Measurements from ENCODE around the gene UBXN4.
A peak's percentile ranks its signal among the peaks of the same experiment; 100 is the strongest.
"Not testable (repeated sequence)": the region's sequence is repeated elsewhere in the genome, so short reads cannot be mapped to it uniquely, and the experiment has no call there.

The UBXN4 gene

DNA sequence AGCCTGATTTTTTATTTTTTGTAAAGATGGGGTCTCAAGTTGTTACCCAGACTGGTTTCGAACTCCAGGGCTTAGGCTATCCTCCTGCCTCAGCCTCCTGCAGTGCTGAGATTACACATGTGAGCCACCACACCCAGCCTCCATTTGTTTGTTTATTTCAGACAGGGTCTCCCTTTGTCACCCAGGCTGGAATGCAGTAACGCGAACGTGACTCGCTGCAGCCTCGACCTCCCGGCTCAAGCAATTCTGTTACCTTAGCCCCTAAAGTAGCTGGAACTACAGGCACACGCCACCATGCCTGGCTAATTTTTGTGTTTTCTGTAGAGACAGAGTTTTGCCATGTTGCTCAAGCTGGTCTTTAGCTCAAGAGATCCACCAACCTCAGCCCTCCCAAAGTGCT lies 27.2 kb downstream of the UBXN4 start:
- no peak for DNase-seq

DNA sequence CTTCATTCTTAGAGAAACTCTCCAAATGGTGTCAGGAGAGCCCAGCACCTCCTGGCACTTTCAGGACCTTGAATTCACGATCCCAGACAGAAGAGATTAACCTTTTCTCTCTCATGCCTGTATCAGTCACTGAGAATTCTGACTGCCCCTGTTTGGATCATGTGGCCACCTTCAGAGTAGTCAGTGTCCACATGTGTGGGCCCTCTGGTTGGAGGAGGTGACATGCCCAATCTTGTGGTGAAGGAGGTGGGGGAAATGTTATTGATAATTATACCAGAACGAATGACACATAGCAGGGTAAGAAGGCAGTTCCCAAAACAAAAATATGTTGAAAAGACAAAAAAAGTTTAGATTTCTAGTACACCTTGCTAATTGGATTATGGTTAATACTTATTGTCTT lies 31.7 kb downstream of the UBXN4 start:
- no peak for DNase-seq

DNA sequence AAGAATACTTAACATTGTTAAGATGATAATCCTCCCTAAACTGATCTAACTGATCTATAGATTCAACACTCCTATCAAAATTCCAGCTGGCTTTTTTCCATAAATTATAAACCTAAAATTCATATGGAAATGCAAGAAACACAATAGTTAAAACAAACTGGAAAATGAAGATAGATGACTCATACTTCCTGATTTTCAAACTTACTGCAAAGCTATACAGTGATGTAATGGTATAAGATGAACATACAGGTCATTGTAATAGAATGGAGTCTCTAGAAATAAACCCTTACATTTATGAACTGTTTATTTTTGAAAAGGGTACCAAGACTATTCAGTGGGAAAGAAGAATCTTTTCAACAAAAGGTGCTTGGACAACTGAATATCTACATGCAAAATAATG lies 32.3 kb downstream of the UBXN4 start:
- no peak for DNase-seq

DNA sequence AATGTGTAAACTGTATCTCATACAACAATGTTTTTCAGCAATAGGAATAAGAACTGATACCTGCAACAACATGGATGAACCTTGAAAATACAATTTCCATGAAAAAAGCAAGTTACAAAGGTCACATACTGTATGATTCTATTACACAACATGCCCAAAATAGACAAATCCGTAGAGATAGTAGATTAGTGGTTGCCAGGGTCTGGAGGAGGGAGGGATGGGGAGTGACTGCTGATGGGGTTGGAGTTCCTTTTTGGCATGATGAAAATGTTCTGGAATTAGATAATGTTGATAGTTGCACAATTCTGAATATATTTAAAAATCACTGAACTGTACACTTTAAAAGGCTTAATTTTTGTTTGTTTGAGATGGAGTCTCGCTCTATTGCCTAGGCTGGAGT lies 33.8 kb downstream of the UBXN4 start:
- no peak for DNase-seq

DNA sequence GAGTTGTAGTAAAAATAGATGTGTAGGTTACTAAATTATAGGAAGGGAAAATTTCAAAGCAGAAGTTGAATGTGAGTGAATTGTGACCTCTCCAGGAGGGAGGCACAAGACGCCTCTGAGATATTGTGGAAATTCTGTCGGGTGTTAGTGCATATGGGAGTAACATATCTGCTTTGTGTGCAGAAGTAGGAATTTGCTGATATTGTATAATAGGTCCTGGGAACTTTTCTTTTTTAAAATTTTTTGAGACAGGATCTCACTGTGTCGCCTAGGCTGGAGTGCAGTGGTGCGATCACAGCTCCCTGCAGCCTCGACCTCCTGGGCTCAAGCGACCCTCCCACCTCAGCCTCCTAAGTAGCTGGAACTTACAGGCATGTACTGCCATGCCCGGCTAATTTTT lies 34.7 kb downstream of the UBXN4 start:
- no peak for DNase-seq

DNA sequence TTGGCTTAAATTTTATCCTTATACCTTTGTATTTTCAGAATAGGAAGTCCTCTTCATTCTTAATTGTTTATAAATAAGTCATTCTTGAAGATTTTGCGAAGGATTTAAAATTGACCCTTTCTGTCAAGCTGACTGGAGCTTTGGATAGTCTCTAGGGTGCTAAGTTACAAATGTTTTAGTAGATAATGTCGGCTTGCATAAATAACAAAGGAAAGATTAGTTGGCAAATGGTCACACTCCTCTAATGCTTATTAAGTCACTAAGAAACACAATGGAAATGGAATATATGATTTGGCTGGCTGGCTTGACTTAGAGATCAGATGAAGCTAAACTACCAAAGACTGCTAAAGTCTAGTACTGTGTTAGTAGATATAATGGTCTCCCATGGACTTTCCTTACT lies 40.6 kb downstream of the UBXN4 start:
- no peak for DNase-seq

DNA sequence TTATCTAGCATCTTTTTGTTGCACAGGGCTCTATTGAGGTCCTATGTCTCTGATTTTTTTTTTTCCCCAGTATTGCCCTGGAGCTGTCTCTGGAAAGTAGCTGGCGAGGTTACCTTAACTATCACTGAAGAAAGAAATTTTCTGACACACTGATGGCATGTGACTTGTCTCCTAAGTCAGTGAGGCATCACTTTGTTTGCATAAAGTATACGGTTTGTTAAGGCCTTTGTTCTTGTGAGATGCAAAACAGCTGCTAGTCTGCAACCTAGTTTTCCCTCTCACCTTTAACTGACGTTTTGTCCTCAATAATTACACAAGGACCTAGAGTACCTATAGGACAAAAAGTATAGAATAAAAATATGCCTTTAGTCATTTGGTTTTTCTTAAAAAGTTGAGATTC lies 41.8 kb downstream of the UBXN4 start:
- no peak for DNase-seq

DNA sequence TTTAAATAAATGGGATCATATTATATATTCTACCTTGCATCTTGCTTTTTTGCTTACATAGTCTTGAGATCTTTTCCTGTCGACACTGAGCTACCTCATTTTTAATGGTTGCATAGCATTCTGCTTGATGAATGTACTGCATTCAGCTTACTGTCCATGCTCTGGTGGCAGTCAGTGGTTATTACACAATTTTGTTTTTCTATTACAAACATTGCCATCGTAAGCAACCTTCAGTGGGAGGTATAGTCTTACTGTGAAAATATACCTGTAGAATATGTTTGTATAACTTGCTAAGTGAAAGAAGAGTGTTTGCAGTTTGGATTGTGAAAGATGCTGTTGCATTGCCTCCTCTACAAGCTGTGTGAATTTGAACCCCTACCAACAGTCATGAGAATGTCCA lies 43.4 kb downstream of the UBXN4 start:
- DNase-seq, result no peak

DNA sequence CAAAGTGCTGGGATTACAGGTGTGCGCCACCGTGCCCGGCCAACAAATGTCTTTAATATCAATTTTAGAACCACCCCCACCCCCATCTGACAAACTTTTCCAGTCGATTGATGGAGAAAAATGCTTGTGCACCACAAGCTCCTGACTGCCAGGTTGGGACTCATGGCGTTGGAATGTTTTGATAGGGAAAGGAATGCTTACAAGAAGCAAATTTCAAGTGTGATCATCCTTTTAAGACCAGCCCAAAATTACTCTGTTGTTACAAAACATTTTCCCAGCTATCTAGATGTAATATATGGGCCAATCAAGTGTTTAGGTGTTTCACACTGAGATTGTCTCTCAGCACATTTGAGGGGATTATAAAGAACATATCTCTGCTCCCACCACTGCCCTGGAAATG lies 45.2 kb downstream of the UBXN4 start:
- no peak for DNase-seq

DNA sequence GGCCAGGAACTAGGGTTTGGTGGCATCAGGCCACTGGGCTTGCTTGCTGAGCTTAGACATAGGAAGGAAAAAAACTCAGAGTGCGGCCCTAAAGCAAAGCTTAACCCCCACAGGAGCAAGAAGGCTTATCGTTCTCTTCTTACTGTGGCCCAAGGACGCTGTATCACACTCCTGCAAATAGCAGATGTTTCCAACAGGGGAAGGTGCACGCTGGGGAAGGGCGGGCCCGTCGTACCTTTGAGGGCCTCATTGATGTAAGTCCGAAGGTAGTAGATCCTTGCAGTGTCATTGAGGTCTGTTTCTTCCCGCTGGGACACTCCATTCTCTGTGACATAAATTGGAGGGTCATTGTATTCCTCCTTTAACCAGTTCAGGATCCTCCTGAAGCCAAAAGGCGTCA lies 48.8 kb downstream of the UBXN4 start:
- no peak for DNase-seq

DNA sequence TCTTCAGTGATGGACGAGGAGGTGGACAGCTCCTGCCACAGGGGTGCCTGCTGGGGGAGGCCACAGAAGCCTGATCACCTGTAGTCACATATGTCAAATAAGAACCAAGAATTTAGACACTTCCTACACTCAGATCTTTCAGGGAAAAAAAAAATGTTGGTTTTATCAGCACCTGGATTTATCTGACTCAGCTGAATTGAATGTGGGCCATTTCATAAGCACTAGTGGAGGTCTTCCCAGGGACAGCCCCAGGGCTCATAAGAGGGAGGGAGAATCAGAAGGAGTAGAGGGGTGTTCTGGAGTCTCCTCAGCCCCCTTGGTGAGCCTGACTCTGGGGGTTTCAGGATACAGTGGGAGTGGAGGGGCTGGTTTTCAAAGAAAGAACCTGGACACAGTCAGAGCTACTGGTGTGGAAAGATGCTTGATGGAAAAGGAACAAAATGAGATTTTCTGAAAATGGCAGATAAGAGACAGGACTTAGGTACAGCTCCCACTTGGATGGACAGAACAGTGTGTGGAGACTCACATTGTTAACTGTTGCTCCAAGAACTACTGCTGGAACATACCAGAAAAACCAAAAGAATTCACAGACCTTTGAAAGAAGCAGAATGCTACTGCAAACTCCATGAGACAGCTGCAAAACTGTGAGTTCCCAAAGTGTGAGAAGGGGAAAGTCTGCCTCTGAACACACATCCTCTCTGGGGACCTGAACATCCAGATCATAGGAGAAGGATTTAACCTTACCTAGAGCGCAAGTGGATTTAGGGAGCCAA lies 49.9 kb downstream of the UBXN4 start:
- DNase-seq, result no peak

DNA sequence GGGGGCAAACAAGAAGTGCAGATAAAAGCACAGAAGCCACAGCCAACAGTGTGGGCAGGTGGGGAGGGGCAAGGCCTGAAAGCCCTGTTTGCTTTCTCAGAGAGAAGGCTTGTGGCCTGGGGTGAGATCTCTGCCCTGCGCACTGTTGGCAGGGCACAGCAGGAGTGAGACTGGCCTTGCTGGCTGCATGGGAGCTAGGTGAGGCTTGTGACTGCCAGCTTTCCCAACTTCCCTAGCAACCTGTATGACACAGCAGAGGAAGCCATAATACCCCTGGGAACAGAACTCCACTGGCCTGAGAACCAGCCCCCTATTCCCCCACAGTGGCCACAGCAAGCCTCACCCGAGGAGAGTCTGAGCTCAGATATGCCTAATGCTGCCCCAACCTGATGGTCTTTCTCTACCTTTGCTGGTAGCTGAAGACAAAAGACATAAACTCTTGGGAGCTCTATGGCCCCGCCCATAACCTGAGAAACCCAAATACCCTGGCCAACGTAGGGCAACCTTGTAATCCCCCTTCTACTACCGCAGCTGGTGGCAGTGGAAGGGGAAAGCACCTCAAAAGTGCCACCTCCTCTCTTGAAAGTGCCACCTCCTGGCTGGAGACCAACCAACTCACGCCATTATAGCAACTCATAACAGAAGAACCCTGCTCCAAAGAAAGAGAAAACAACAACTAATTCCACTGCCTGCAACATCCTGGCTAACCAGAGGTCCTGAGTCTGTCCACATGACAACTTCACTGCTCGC lies 50.9 kb downstream of the UBXN4 start:
- DNase-seq, result no peak

DNA sequence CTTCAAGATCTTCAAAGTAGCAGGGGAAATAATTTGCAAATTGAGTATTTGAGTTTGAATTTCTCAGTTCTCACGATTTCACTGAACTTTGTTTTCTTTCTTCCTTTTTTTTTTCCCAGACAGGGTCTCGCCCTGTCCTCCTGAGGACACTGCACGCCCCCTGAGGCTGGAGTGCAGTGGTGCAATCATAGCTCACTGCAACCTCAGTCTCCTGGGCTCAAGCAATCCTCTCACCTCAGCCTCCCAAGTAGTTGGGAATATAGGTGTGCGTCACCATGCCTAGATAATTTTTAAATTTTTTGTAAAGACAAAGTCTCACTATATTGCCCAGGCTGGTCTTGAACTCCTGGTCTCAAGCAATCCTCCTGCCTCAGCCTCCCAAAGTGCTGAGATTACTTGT lies 54.0 kb downstream of the UBXN4 start:
- not testable (repeated sequence) for DNase-seq

DNA sequence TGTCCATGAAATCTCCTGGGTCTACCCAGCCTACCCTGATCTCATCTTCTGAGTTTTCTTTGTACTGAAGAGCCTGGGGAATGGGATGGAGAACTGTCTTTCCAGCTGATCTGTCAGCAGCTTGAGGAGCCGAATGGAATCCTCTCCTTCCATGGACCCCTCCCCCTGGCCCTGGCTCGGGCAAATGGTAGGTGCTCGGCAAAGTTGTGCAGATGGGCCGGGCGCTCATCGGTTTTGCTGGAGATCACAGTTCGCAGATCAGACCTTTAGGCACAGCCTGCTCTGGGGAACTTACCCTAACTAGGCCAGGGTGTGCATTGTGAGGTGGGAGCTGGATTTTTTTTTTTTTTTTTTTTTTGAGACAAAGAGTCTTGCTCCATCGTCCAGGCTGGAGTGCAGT lies 55.0 kb downstream of the UBXN4 start:
- no peak for DNase-seq

DNA sequence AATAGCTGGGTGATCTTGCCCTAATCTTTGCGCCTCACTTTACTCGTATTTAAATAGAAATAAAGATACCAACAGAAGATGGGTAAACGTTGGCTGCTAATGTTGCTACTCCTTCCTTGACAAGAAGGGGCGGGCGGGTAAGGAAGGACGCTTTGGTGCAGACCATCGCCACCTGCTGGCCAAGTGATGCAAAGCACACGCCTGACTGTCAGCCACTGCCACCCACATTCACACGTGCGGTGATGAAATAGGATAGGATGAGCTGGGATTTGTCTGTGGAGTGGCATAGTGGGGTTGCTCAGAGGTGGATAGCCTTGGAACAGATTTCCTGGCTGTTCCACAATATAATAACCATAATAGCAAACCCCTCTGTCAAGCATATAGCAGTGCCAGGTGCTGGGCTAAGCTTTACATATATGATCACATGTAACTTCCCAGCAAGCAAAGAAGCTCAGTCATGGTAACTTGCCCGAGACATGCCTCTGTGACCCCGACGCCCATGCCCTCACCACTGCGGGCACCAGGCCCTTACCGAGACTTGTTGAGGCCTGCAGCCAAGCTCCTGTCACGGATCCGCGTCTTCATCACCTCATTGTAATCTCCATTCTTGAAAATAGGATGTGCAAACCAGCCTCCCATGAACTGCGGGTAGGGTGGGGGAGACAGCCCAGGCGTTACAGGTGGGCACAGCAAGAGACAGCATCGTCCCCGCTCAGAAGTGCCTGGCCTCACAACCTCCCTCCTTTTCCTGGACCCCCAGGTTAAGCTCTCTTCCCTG lies 56.0 kb downstream of the UBXN4 start:
- peak; percentile 67 for DNase-seq

DNA sequence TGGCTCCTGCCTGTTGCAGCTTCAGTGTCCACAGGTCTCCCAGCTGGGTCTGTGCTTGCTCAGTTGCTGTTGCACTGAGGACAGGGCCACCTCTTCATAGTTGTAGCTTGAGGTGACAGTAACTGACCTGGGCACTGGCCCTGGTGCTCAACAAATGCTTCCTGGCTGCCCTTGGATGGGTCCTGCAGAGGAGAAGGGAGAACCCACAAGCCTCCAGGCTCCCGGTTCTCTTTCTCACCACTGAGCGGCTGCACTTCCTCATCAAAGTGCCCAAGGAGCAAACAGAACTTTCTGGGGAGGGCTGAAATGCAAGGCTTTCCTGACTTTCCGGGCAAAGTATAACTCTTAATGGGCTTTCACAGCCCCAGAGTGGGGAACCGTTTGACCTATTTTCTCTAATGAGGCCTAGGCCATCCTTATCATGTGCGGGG lies 56.6 kb downstream of the UBXN4 start:
- DNase-seq, result no peak

DNA sequence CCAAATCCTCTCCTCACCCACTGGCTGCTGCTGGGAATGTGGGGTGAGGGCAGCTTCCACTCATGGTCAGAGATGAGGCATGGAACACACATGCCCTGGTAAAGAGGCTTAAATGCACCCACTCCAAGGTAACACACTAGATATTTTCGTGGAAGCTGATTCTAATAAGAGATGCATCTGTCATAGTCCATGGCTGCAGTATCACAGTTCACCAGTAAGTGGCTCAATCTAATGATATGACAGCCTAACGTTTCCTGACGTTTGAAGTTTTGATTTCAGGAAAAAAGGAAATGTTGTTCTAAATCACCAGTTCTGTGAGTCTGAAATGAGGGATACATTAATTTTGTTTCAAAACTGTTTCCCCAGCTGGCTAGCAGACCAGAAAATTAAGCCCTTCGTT lies 57.1 kb downstream of the UBXN4 start:
- DNase-seq, result peak; percentile 3

DNA sequence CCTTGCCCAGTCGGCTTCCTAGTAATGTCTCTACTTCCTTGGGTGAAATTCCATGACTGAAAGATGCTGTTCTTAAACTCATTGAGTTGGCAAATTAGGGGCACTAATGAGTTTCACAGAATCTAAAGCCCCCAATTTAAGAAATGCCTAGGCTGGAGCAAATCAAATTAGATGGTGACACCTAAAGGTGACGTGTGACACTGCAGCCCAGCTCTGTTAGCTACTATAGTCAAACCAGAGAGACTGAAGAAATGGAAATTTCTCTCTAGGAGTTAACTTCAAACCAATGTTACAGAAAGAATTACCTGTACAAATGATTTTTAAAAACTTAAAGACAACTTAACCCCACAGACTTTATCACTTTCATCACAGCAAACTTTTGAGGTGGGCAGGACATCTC lies 58.1 kb downstream of the UBXN4 start:
- no peak for DNase-seq

DNA sequence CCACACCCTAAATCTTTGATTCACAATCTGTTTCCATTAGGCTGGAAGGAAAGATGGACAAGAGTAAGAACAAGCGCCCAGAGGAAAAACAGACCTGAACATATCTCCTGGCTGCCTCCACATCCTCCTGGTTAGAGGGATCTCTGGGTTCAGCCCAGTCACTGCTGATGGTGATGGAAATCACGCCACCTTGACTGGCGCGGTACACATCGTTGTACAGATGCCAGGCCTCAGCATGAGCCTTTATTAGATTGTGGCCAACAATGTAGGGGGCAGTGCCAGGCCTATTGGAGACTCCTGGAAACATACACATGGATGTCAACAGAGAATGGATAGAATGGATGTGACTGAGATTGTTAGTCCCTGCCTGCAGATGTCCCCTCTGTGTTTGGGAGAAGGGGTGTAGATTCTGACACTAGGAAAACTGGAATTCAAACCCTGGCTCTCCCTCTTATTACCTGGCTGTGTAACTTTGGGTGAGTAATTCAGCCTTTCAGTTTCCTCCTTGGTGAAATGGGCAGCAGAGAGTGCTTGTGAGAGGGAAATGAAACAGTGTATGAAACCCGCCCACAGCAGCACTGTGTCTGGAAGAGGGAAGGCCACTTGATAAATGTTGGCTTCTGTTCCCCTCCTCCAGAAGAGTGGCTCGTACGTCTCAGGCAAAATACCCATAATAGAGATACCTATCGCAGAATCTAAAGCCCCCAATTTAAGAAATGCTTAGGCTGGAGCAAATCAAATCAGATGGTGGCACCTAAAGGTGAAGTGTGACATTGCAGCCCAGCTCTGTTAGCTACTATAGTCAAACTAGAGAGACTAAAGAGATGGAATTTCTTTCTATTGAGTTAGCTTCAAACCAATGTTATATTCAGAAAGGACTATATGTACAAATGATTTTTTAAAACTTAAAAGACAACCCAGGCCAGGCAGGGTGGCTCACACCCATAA lies 59.1 kb downstream of the UBXN4 start:
- DNase-seq, result no peak

DNA sequence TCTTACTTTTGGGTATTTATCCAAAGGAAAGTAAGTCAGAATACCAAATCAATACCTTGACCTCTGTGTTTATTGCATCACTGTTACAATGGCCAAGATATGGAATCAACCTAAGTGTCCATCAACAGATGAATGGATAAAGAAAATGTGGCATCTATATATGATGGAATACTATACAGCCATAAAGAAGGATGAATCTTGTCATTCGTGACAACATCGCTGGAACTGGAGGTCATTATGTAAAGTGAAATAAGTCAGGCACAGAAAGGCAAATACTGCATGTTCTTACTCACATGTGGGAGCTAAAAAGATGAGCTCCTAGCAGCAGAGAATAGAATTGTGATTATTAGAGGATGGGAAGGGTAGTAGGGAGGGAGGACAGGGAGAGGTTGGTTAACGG lies 60.7 kb downstream of the UBXN4 start:
- no peak for DNase-seq

DNA sequence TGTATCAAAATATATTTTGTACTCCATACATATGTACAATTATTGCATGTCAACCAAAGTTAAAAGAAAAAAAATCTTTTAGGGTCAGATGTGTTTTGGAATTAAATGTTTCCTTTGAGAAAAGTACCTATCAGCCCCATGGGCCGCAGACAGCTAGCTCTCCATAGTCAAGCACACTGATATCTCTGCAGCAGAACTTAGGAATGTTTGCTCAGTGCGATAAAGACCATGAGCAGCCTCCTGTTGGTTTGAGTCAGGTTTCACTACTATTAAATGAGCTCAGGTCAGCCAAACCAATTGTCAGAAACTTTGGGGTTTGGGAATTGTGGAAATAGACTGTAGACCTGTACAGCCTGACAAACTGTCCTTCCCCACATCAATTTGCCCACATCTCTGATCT lies 61.6 kb downstream of the UBXN4 start:
- no peak for DNase-seq

DNA sequence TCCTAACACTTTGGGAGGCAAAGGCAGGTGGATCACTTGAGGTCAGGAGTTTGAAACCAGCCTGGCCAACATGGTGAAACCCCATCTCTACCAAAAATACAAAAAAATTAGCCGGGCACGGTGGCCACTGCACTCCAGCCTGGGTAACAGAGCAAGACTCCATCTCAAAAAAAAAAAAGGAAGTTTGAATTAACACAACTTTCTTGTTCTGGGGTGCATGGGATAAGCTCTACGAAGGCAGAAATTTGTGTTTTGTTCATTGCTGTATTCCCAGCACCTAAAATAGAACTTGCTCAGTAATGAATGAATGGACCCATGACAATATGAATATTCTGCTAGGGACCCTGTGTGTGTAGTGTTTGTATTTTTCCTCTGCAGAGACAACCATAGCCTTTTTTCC lies 66.2 kb downstream of the UBXN4 start:
- DNase-seq, result not testable (repeated sequence)

Measured in NCI-H1694 treated with DMSO at 0.1 percent for 48 hours (cell line).